ENCODE results near the gene SUGCT. TPM values are rescaled to one million over a fixed set of nuclear protein-coding genes. Genes with fewer than 3 reads are reported as not detected.

Gene SUGCT
- total and polyA plus RNA-seq, 3 donors from 2014 or later, result 7.1 to 9.8 (median 8.1) TPM

DNA sequence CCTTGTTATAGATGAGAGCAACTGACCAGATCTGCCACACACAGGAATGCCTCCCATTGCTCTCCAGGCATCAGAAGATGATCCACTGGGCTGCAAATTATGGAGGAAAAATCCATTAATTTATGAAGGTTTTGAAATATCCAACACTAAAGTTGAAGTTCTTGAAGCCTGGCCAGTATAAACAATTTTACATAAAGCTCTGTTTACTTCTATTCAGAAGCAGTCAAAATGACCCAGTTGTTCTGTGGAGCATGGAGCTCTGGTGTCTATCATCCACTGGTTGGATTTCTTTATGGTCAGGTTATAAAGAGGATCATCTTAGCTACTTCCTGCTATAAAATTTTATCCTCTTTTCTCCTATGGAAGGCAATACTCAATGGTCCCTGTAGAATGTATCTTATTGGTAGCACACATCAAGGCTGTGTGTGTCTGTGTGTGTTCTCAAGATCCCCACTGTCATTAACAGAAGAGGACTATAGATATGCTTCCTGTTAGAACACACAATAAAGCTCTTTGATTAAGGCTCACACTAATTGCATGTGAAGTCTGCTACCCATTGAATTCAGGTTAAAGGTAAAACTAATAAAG lies 747.4 kb downstream of the SUGCT start:
- Histone ChIP-seq H3K27ac (peak overlapping the region in 1 of 2 donors; percentile 50), H3K4me1 (peaks cover 7% of the 10 kb centered on the region), H3K27me3 (no peaks in the 10 kb centered on the region), H3K9me3 (no peaks in the 10 kb centered on the region), H3K36me3 (ENCODE audit: low read depth, missing control alignments) (no peaks in the 10 kb centered on the region), H3K4me3 (no peak overlapping the region)
- no peak for TF ChIP-seq POLR2A (IDR thresholded peaks at IDR 0.05)
- intact Hi-C loops (cut with DNase I; ENCODE audit: low total_unique reads), result no loop called here
- no peak for DNase-seq

DNA sequence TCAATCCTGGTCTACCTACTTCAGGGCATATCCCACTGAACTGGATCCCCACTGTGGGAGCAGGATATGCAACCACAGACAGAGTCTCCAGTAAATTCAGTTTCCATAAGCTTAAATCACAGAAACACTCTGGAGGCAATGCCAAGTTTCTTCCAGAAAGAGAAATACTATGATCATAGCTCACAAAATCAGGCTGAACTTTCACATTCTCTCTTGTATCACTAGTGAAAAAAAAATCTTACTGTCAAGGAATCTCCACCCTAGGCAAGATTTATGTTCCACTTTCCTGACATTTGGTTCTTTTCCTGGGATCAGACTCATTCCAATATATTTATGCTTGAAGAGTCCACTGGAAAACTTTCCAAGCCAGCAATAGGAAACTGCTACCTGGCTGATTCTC lies 749.0 kb downstream of the SUGCT start:
- Histone ChIP-seq H3K4me3 (no peak overlapping the region), H3K4me1 (peaks cover 7% of the 10 kb centered on the region), H3K36me3 (ENCODE audit: low read depth, missing control alignments) (no peaks in the 10 kb centered on the region), H3K9me3 (no peaks in the 10 kb centered on the region), H3K27ac (peak overlapping the region in 1 of 2 donors; percentile 50), H3K27me3 (no peaks in the 10 kb centered on the region)
- TF ChIP-seq CTCF (IDR thresholded peaks at IDR 0.05) (no peak), POLR2A (IDR thresholded peaks at IDR 0.05) (no peak)
- no peak for DNase-seq
- intact Hi-C loops (cut with DNase I; ENCODE audit: low total_unique reads), result no loop called here

- Histone ChIP-seq H3K9me3 (no peaks in the 10 kb centered on the region), H3K4me1 (peaks cover 7% of the 10 kb centered on the region), H3K36me3 (ENCODE audit: low read depth, missing control alignments) (no peaks in the 10 kb centered on the region), H3K27ac (peak overlapping the region in 1 of 2 donors; percentile 50), H3K27me3 (no peaks in the 10 kb centered on the region), H3K4me3 (no peak overlapping the region)
- no peak for DNase-seq
- WGBS, 2 donors, result 77 to 78% methylated on average over 3 of the region's 3 CpGs
- no peak for TF ChIP-seq POLR2A (IDR thresholded peaks at IDR 0.05)
- intact Hi-C loops (cut with DNase I; ENCODE audit: low total_unique reads), result no loop called here
Observed at GRCh38 chr7:40884241-40884640, 749.4 kb downstream of the SUGCT start.

- Histone ChIP-seq H3K27me3 (no peaks in the 10 kb centered on the region), H3K9me3 (no peaks in the 10 kb centered on the region), H3K27ac (no peak overlapping the region), H3K4me1 (peaks cover 7% of the 10 kb centered on the region), H3K4me3 (no peak overlapping the region), H3K36me3 (ENCODE audit: low read depth, missing control alignments) (no peaks in the 10 kb centered on the region)
- intact Hi-C loops (cut with DNase I; ENCODE audit: low total_unique reads), result no loop called here
- DNase-seq, result no peak
- WGBS, 2 donors, result 57 to 69% methylated on average over 2 of the region's 2 CpGs
- TF ChIP-seq POLR2A (IDR thresholded peaks at IDR 0.05) (no peak), CTCF (IDR thresholded peaks at IDR 0.05) (no peak)
Observed at GRCh38 chr7:40885503-40885902, 750.7 kb downstream of the SUGCT start.

DNA sequence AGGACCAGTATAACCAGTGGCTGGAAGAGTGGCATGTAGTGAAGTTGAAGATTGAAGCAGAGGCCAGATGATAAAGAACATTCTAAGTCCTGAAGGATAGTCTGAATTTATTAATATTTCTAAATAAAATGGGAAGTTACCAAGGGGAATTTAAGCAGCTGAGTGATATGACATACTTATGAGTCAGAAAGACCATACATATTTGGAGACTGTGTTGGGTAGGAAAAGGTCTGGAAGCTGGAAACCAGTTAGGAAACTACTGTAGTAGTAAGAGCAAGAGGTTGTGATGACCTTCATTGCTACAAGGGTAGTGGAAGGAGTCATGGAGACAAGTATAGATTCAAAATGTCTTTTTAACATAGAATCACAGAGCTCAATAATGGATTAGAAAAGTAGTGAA lies 752.3 kb downstream of the SUGCT start:
- intact Hi-C loops (cut with DNase I; ENCODE audit: low total_unique reads), result no loop called here
- TF ChIP-seq CTCF (IDR thresholded peaks at IDR 0.05), result no peak
- no peak for TF ChIP-seq POLR2A (IDR thresholded peaks at IDR 0.05)
- peaks cover 5% of the 10 kb centered on the region for H3K4me1 ChIP-seq
- no peaks in the 10 kb centered on the region for H3K9me3 ChIP-seq
- H3K36me3 ChIP-seq (ENCODE audit: low read depth, missing control alignments), result no peaks in the 10 kb centered on the region
- H3K4me3 ChIP-seq, result no peak overlapping the region
- no peaks in the 10 kb centered on the region for H3K27me3 ChIP-seq
- no peak overlapping the region for H3K27ac ChIP-seq
- no peak for DNase-seq

DNA sequence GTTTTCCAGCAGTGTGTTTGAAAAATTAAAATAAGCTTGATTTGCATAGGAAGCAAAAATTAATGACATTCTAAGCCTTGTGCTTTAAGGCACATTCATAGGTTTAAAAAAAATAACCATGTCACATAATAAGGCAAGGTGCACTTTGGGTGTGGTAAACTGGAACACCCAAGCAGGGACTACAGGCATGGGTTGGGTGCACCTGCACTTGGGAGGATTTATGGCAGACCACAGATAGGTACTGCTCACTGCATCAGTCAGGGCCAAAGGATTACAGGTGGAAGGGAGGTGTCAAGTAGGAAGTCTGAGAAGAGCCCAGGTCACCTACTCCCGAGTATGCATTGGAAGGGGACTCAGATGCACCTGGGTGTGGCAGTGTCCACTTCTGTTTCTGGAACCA lies 753.7 kb downstream of the SUGCT start:
- no peak for DNase-seq
- no peaks in the 10 kb centered on the region for H3K27me3 ChIP-seq
- no peaks in the 10 kb centered on the region for H3K36me3 ChIP-seq (ENCODE audit: low read depth, missing control alignments)
- intact Hi-C loops (cut with DNase I; ENCODE audit: low total_unique reads), result no loop called here
- H3K4me3 ChIP-seq, result no peak overlapping the region
- TF ChIP-seq CTCF (IDR thresholded peaks at IDR 0.05), result no peak
- no peak for TF ChIP-seq POLR2A (IDR thresholded peaks at IDR 0.05)
- H3K9me3 ChIP-seq, result no peaks in the 10 kb centered on the region
- no peaks in the 10 kb centered on the region for H3K4me1 ChIP-seq
- H3K27ac ChIP-seq, result no peak overlapping the region
- 73 to 86% methylated on average over 1 of the region's 1 CpG for WGBS, 2 donors
